ENCODE data around the gene COL6A1. TPM values are rescaled to one million over a fixed set of nuclear protein-coding genes. Genes with fewer than 3 reads are reported as not detected.

Gene COL6A1
- total RNA-seq, 4 donors from 2014 or later = 25.0 to 242 (median 54.9) TPM

GRCh38 chr21:46011267-46011967 lies 29.8 kb downstream of the COL6A1 start:
- intact Hi-C loops (cut with DNase I) = no loop called here

GRCh38 chr21:46012154-46012553 lies 30.6 kb downstream of the COL6A1 start:
- TF ChIP-seq CTCF (IDR thresholded peaks at IDR 0.05) (no peak), POLR2A (IDR thresholded peaks at IDR 0.05) (no peak)
- H3K27me3 ChIP-seq = no peaks in the 10 kb centered on the region
- H3K27ac ChIP-seq = peak overlapping the region in 1 of 4 donors; percentile 42
- no peaks in the 10 kb centered on the region for H3K9me3 ChIP-seq
- no peaks in the 10 kb centered on the region for H3K4me1 ChIP-seq
- H3K4me3 ChIP-seq = no peak overlapping the region
- no peaks in the 10 kb centered on the region for H3K36me3 ChIP-seq
- intact Hi-C loops (cut with DNase I) = no loop called here
- no peak for DNase-seq
- WGBS, 2 donors = 68 to 80% methylated on average over 4 of the region's 4 CpGs

More at GRCh38 chr21:46011267-46011967, 29.8 kb downstream of the COL6A1 start:
- 60 to 78% methylated on average over 7 to 12 of the region's 22 CpGs for WGBS, 2 donors
- no peak for TF ChIP-seq POLR2A (IDR thresholded peaks at IDR 0.05)
- TF ChIP-seq CTCF (IDR thresholded peaks at IDR 0.05) = no peak
- H3K4me3 ChIP-seq = no peak overlapping the region
- no peaks in the 10 kb centered on the region for H3K36me3 ChIP-seq
- H3K9me3 ChIP-seq = no peaks in the 10 kb centered on the region
- no peak overlapping the region for H3K27ac ChIP-seq
- no peak for DNase-seq
- no peaks in the 10 kb centered on the region for H3K27me3 ChIP-seq
- no peaks in the 10 kb centered on the region for H3K4me1 ChIP-seq

- WGBS, 2 donors = 27 to 70% methylated on average over 2 of the region's 2 CpGs
- intact Hi-C loops (cut with DNase I) = no loop called here
- DNase-seq = no peak
- Histone ChIP-seq H3K36me3 (no peaks in the 10 kb centered on the region), H3K4me1 (no peaks in the 10 kb centered on the region), H3K4me3 (no peak overlapping the region), H3K27ac (no peak overlapping the region), H3K27me3 (peaks cover 0 to 6% (median 0%) of the 10 kb centered on the region in 4 donors), H3K9me3 (no peaks in the 10 kb centered on the region)
- TF ChIP-seq POLR2A (IDR thresholded peaks at IDR 0.05) (no peak), CTCF (IDR thresholded peaks at IDR 0.05) (no peak)
These were observed 33.3 kb downstream of the COL6A1 start for GRCh38 chr21:46014828-46015227.

GRCh38 chr21:46017148-46017547 lies 35.6 kb downstream of the COL6A1 start:
- Histone ChIP-seq H3K4me3 (no peak overlapping the region), H3K27me3 (peaks cover 0 to 6% (median 0%) of the 10 kb centered on the region in 4 donors), H3K36me3 (no peaks in the 10 kb centered on the region), H3K4me1 (peaks cover 0 to 6% (median 4%) of the 10 kb centered on the region in 3 donors), H3K27ac (no peak overlapping the region), H3K9me3 (no peaks in the 10 kb centered on the region)
- intact Hi-C loops (cut with DNase I) = no loop called here
- DNase-seq = no peak
- TF ChIP-seq POLR2A (IDR thresholded peaks at IDR 0.05) = no peak
- TF ChIP-seq CTCF (IDR thresholded peaks at IDR 0.05) = no peak

GRCh38 chr21:46017695-46018094 lies 36.1 kb downstream of the COL6A1 start:
- TF ChIP-seq CTCF (IDR thresholded peaks at IDR 0.05) = no peak
- no peak for TF ChIP-seq POLR2A (IDR thresholded peaks at IDR 0.05)
- no peak for DNase-seq

More at GRCh38 chr21:46017695-46018094, 36.1 kb downstream of the COL6A1 start:
- 69 to 81% methylated on average over 4 of the region's 4 CpGs for WGBS, 2 donors
- H3K4me3 ChIP-seq = no peak overlapping the region
- H3K36me3 ChIP-seq = no peaks in the 10 kb centered on the region
- H3K9me3 ChIP-seq = no peaks in the 10 kb centered on the region
- peaks cover 0 to 11% (median 4%) of the 10 kb centered on the region in 3 donors for H3K4me1 ChIP-seq
- H3K27ac ChIP-seq = no peak overlapping the region
- intact Hi-C loops (cut with DNase I) = no loop called here
- H3K27me3 ChIP-seq = peaks cover 0 to 8% (median 0%) of the 10 kb centered on the region in 4 donors
